ENCODE results near the gene ZDHHC24.
A peak's percentile ranks its signal among the peaks of the same experiment; 100 is the strongest.

ZDHHC24 gene

DNA sequence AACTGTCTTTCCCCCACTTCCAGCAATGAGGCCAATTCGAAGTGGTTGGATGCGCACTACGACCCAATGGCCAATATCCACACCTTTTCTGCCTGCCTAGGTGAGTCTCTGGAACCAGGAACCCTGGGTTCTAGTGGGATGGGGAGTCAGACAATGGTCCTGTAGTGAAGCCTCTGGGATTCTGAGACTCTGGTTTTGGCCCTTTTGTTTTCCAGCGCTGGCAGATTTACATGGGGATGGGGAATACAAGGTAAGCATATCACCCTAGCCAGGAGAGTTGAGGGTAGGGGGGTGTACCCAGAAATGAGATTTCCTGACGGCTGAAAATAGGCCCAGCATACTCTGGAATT lies 34.9 kb downstream of the ZDHHC24 start:
- Mint-ChIP-seq H3K9me3 (no peaks in the 10 kb centered on the region), H3K36me3 (ENCODE audit: low read depth) (peaks cover 4% of the 10 kb centered on the region), H3K27me3 (ENCODE audit: low read depth) (no peaks in the 10 kb centered on the region), H3K4me3 (peak overlapping the region; percentile 91), H3K27ac (peak overlapping the region; percentile 27), H3K4me1 (ENCODE audit: low read depth) (peaks cover 12% of the 10 kb centered on the region)

DNA sequence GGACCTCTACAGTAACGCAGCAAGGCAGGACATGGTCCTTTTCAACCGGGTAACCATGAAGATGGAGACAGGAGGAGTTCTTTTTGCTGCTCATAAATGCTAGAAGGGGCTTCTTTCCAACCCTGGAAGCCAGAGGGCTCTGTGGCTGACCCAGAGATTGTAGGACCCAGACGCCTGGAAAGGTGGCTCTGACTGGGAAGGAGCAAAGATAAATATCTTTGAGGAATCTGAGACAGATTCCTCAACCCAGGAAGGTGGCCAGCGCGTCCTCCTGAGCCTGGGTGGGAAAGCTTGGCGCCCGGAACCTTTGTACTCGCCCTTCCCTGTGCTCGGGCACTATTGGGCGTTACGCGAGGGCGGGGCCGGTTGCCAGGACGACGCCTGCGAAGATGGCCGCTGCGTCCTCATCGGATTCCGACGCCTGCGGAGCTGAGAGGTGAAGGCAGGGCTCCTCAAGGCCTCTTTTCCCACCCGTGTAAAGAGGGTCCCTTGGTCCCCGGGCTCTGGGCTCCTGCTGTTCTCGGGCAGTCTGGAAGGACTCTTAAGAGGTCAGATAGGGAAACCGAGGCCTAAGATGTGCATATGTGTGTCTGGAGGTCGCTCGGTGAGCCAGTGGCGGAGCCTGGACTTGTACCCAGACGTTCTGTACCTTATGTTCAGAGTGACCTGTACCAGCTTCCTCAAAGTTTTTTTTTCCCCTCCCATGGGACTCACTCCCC lies 35.4 kb downstream of the ZDHHC24 start, which contains the start of gene BBS1:
Gene BBS1, plus strand, starts transcription at position 365 of the 719 bp plus-strand sequence. Its CDS starts 25 bp downstream, at position 390.
- no peaks in the 10 kb centered on the region for H3K27me3 Mint-ChIP-seq (ENCODE audit: low read depth)
- H3K4me3 Mint-ChIP-seq: peak within 1 kb of the TSS; percentile 91
- H3K9me3 Mint-ChIP-seq: no peaks in the 10 kb centered on the region
- peaks cover 4% of the 10 kb centered on the region for H3K36me3 Mint-ChIP-seq (ENCODE audit: low read depth)
- H3K27ac Mint-ChIP-seq: peak within 1 kb of the TSS; percentile 63
- peaks cover 12% of the 10 kb centered on the region for H3K4me1 Mint-ChIP-seq (ENCODE audit: low read depth)

DNA sequence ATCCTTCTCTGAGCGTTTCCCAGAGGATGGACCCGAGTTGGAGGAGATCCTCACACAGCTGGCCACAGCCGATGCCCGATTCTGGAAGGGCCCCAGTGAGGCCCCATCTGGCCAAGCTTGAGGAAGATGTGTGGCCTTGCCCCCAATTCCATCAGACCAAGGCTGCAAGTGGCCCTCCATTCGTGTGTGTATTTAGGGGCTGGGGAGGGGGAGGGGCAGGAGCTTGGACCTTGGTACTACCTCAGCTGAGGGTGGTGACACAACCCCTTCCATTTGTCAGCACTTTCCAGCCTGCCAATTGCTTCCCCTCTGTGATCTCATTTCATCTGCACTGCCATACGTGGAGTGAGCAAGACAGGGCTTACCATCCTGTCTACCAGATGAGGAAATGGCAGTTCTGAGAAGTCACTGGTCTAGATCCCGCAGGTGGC lies 36.7 kb downstream of the ZDHHC24 start:
- H3K9me3 Mint-ChIP-seq: no peaks in the 10 kb centered on the region
- no peaks in the 10 kb centered on the region for H3K27me3 Mint-ChIP-seq (ENCODE audit: low read depth)
- peaks cover 6% of the 10 kb centered on the region for H3K36me3 Mint-ChIP-seq (ENCODE audit: low read depth)
- H3K27ac Mint-ChIP-seq: no peak overlapping the region
- peaks cover 12% of the 10 kb centered on the region for H3K4me1 Mint-ChIP-seq (ENCODE audit: low read depth)
- no peak overlapping the region for H3K4me3 Mint-ChIP-seq

DNA sequence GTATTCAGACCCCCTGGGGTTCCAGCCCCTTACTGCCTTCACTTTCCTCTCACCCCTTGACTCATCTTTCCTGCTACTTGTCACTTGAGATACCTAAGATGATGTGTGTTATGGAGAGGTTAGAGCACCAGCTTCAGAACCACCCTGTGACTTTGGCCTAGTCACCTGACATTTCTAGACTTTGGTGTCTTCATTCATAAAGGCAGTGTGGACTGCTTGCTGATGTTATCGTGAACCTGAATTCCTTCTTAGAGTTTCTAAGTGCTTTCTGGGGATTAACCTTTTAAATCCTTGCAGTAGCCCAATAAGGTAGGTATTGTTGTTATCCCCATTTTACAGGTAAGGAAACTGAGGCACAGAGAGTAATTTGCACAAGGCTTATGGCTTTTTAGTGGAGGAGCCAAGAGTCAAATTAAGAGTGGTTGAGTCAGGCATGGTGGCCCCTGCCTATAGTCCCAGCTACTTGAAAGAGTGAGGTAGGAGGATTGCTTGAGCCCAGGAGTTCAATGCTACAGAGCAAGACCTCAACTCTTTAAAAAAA lies 40.5 kb downstream of the ZDHHC24 start:
- Mint-ChIP-seq H3K27ac (no peak overlapping the region), H3K9me3 (no peaks in the 10 kb centered on the region), H3K4me3 (no peak overlapping the region), H3K4me1 (ENCODE audit: low read depth) (peaks cover 4% of the 10 kb centered on the region), H3K27me3 (ENCODE audit: low read depth) (no peaks in the 10 kb centered on the region), H3K36me3 (ENCODE audit: low read depth) (peaks cover 12% of the 10 kb centered on the region)

DNA sequence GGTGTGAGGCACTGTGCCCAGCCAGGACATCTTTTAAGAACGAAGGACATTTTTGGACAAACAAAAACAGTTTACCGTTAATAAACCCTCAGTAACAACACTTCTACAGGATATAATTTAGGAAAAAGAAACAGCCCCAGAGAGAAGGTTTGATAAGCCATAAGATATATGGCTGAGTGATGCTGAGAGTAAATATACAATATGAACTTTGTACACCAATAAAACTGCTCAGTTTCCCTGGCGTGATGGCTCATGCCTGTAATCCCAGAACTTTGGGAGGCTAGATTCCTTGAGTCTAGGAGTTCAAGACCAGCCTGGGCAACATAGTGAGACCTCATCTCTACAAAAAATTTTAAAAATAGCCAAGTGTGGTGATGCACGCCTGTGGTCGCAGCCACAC lies 47.3 kb downstream of the ZDHHC24 start:
- H3K27me3 Mint-ChIP-seq (ENCODE audit: low read depth): no peaks in the 10 kb centered on the region
- H3K4me3 Mint-ChIP-seq: no peak overlapping the region
- H3K27ac Mint-ChIP-seq: no peak overlapping the region
- no peaks in the 10 kb centered on the region for H3K4me1 Mint-ChIP-seq (ENCODE audit: low read depth)
- no peaks in the 10 kb centered on the region for H3K9me3 Mint-ChIP-seq
- H3K36me3 Mint-ChIP-seq (ENCODE audit: low read depth): peaks cover 22% of the 10 kb centered on the region

DNA sequence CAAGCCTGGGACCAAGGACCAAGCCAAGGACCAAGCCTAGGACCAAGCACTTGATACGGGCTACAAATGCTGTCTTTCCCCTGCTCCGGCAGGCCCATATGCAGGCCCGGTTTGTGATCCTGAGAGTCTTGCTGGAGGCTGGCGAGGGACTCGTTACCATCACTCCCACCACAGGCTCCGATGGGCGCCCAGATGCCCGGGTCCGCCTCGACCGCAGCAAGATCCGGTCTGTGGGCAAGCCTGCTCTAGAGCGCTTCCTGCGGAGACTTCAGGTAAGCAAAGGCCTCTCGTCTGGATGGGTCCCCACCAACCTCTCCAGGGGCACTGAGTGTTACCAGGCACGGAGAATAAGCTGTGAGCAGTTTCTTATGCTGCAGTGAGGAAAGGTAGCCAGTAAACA lies 48.6 kb downstream of the ZDHHC24 start:
- H3K9me3 Mint-ChIP-seq: no peaks in the 10 kb centered on the region
- no peak overlapping the region for H3K27ac Mint-ChIP-seq
- H3K4me1 Mint-ChIP-seq (ENCODE audit: low read depth): no peaks in the 10 kb centered on the region
- no peak overlapping the region for H3K4me3 Mint-ChIP-seq
- H3K27me3 Mint-ChIP-seq (ENCODE audit: low read depth): no peaks in the 10 kb centered on the region
- peaks cover 27% of the 10 kb centered on the region for H3K36me3 Mint-ChIP-seq (ENCODE audit: low read depth)

DNA sequence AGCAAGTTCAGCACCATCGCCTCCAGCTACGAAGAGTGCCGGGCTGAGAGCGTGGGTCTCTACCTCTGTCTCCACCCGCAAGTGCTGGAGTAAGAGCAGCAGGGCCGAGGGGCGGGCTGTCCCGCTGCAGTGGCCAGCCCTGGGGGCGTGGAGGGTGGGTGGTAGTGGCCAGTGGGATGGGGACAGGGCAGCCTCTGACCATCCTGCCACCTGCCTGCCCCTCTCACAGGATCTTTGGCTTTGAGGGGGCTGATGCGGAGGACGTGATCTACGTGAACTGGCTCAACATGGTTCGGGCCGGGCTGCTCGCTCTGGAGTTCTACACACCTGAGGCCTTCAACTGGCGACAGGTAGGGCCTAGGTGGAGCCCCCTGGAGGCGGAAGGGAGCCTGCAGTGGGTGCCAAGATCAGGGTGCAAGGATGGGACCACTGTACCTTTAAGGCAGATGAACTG lies 50.4 kb downstream of the ZDHHC24 start:
- H3K4me3 Mint-ChIP-seq: no peak overlapping the region
- no peaks in the 10 kb centered on the region for H3K4me1 Mint-ChIP-seq (ENCODE audit: low read depth)
- peaks cover 22% of the 10 kb centered on the region for H3K36me3 Mint-ChIP-seq (ENCODE audit: low read depth)
- H3K27me3 Mint-ChIP-seq (ENCODE audit: low read depth): no peaks in the 10 kb centered on the region
- no peaks in the 10 kb centered on the region for H3K9me3 Mint-ChIP-seq
- H3K27ac Mint-ChIP-seq: no peak overlapping the region

DNA sequence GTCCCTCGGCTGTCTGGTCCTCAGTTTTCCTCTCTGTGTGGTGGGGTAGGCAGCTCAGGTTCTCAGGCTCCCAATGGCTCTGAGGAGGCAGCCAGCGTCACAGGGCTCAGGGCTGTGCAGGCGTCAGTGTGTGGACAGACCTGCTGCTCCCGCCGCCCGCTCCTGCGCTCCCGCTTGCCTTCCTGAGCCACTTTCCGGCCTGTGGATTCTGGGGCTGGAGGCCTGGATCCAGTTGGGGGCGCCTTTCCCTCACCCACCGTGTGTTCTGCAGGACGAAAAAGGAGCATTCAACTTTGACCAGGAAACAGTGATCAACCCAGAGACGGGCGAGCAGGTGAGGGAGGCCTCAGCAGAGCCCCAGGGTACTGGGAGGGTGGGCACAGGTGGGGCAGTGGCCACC lies 50.9 kb downstream of the ZDHHC24 start:
- Mint-ChIP-seq H3K4me3 (no peak overlapping the region), H3K27ac (no peak overlapping the region), H3K9me3 (no peaks in the 10 kb centered on the region), H3K36me3 (ENCODE audit: low read depth) (peaks cover 22% of the 10 kb centered on the region), H3K4me1 (ENCODE audit: low read depth) (no peaks in the 10 kb centered on the region), H3K27me3 (ENCODE audit: low read depth) (no peaks in the 10 kb centered on the region)

DNA sequence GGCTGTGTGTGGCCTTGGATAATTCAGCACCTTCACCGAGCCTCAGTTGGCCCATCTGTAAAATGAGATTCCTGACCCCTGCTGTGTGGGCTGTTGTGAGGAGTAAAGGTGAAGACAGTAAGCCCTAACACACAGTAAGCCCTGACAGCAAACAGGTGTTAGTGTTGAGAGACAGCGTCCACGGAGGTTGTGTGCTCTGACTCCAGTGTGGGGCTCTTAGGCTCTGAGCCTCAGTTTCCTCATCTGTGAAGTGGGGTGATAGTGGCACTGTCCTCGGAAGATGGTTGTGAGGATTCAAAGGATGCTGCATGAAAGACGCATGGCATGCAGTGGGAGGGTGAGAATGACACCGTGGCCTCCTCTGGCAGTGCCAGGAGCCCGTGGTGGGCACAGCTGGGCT lies 51.4 kb downstream of the ZDHHC24 start:
- no peak overlapping the region for H3K27ac Mint-ChIP-seq
- no peak overlapping the region for H3K4me3 Mint-ChIP-seq
- H3K4me1 Mint-ChIP-seq (ENCODE audit: low read depth): no peaks in the 10 kb centered on the region
- no peaks in the 10 kb centered on the region for H3K9me3 Mint-ChIP-seq
- peaks cover 22% of the 10 kb centered on the region for H3K36me3 Mint-ChIP-seq (ENCODE audit: low read depth)
- H3K27me3 Mint-ChIP-seq (ENCODE audit: low read depth): no peaks in the 10 kb centered on the region

DNA sequence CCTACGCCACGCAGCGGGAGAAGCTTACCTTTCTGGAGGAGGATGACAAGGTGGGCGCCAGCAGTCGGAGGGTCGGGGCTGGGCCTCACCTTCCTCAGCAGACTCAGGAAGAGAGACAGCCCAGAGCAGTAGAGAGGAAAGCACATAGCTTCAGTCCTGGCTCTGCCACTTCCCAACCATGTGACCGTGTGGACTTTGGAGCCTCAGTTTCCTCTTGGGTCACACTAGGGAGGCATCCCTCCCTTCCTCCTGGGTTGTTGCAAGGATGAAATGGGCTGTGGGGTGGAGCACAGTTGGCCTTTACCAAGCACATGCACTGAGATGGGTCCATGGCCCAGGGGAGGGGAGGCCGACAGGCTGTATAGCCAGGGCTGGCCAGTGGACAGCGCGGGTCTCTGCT lies 52.7 kb downstream of the ZDHHC24 start:
- Mint-ChIP-seq H3K36me3 (ENCODE audit: low read depth) (peaks cover 24% of the 10 kb centered on the region), H3K27me3 (ENCODE audit: low read depth) (no peaks in the 10 kb centered on the region), H3K27ac (no peak overlapping the region), H3K4me3 (no peak overlapping the region), H3K4me1 (ENCODE audit: low read depth) (no peaks in the 10 kb centered on the region), H3K9me3 (no peaks in the 10 kb centered on the region)

DNA sequence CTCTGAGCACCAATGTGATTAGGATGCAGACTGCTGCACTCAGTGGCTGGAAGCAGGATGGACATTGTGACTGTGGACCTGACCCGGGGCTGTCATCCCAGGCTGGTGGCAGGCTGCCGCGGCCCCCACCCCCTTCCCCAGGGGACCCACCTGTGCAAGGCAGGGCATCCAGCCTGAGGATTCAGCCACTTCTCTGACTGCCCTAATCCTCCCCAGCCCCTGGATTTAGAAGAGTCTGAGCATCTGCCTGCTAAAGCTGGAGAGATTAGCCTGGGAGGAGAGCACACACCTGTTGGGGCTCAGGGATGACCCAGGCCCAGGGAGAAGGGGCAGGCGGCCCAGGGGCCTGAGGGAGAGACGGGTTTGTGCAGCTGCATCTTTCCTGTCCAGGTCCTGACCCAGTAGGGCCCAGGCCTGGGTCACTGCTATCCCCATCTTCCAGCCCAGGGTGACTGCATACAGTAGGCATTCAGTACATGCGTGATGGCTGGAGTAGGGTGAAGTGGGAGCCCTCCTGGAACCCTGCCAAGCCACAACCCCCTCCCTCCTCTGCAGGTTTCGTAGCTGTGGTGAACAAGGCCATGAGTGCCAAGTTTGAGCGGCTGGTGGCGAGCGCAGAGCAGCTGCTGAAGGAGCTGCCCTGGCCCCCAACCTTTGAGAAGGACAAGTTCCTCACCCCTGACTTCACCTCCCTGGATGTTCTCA lies 53.5 kb downstream of the ZDHHC24 start:
- Mint-ChIP-seq H3K27me3 (ENCODE audit: low read depth) (no peaks in the 10 kb centered on the region), H3K9me3 (no peaks in the 10 kb centered on the region), H3K27ac (no peak overlapping the region), H3K4me1 (ENCODE audit: low read depth) (no peaks in the 10 kb centered on the region), H3K4me3 (no peak overlapping the region), H3K36me3 (ENCODE audit: low read depth) (peaks cover 21% of the 10 kb centered on the region)

DNA sequence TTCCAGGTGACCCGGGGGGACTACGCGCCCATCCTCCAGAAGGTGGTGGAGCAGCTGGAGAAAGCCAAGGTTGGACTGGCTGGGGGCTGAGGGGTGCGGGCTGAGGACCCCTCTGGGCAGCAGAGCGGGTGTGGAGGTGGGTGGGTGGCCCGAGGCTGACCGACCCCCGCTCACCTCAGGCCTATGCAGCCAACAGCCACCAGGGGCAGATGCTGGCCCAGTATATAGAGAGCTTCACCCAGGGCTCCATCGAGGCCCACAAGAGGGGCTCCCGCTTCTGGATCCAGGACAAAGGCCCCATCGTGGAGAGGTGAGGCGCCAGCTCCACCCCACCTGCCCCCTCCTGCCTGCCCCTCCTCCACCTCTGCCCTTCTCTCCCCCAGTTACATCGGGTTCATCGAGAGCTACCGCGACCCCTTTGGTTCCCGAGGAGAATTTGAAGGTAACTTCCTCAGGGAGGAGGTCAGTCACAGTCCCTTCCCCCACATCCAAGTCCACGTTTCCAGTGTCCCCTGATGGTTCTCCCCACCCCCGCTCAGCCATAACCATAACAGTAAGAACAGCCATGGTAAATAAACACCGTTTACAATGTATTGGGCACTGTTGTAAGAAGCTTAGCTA lies 54.4 kb downstream of the ZDHHC24 start:
- peaks cover 17% of the 10 kb centered on the region for H3K36me3 Mint-ChIP-seq (ENCODE audit: low read depth)
- no peak overlapping the region for H3K27ac Mint-ChIP-seq
- H3K27me3 Mint-ChIP-seq (ENCODE audit: low read depth): no peaks in the 10 kb centered on the region
- H3K4me1 Mint-ChIP-seq (ENCODE audit: low read depth): no peaks in the 10 kb centered on the region
- no peak overlapping the region for H3K4me3 Mint-ChIP-seq
- no peaks in the 10 kb centered on the region for H3K9me3 Mint-ChIP-seq

DNA sequence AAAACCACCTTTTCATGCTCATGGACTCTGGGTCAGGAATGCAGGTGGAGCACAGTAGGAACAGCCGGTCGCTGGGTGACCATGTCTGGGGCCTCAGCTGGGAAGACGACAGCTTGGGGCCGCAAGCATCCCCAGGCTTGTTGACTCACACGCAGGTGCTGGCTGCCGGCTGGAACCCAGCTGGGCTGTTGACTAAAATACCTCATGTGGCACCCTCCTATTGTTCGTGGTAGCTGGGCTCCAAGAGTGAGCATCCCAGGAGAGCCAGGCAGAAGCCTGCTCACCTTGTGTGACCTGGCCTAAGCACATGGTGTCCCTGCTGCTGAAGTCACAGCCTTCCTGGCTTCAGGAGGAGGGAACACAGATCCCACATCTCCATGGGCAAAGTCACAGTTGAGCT lies 56.2 kb downstream of the ZDHHC24 start:
- no peaks in the 10 kb centered on the region for H3K4me1 Mint-ChIP-seq (ENCODE audit: low read depth)
- H3K36me3 Mint-ChIP-seq (ENCODE audit: low read depth): peaks cover 14% of the 10 kb centered on the region
- H3K9me3 Mint-ChIP-seq: no peaks in the 10 kb centered on the region
- H3K27ac Mint-ChIP-seq: no peak overlapping the region
- H3K4me3 Mint-ChIP-seq: no peak overlapping the region
- no peaks in the 10 kb centered on the region for H3K27me3 Mint-ChIP-seq (ENCODE audit: low read depth)

DNA sequence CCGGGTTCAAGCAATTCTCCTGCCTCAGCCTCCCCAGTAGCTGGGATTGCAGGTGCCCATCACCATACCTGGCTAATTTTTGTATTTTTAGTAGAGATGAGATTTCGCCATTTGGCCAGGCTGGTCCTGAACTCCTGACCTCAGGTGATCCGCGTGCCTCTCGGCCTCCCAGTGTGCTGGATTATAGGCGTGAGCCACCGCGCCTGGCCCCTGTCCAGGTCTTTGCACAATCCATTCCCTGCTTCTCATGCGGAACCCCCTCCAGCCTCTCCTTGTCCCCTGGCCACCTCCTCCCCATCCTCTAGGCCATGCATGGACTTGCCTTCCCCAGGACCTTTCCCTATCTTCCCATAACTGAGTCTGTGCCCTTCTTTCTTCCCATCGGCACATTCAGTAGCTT lies 56.9 kb downstream of the ZDHHC24 start:
- Mint-ChIP-seq H3K9me3 (no peaks in the 10 kb centered on the region), H3K4me1 (ENCODE audit: low read depth) (no peaks in the 10 kb centered on the region), H3K4me3 (no peak overlapping the region), H3K36me3 (ENCODE audit: low read depth) (peaks cover 14% of the 10 kb centered on the region), H3K27me3 (ENCODE audit: low read depth) (no peaks in the 10 kb centered on the region), H3K27ac (no peak overlapping the region)
